H9 (cell line): ENCODE measurements around the gene RSPH3. TPM values are rescaled to one million over a fixed set of nuclear protein-coding genes. Genes with fewer than 3 reads are reported as not detected.

Source experiments
- DNase-seq: peaks from one replicate; pipeline ENCODE4 v3.0.0-alpha.2; 2017
- H2AFZ ChIP-seq: one replicate; pipeline ENCODE4 v1.6.1; 2013; ENCODE audit warnings: mild to moderate bottlenecking, low read length, control low read depth, moderate library complexity
- H2AK5ac ChIP-seq: 2 replicates; pipeline ENCODE4 v1.6.1; 2013; ENCODE audit warnings: low read length, control low read depth, mixed read lengths; ENCODE audit not compliant: insufficient read length
- H2BK120ac ChIP-seq: one replicate; pipeline ENCODE4 v1.6.1; 2013; ENCODE audit warnings: low read depth, mild to moderate bottlenecking, low read length, control low read depth, inconsistent platforms; ENCODE audit not compliant: poor library complexity, severe bottlenecking
- H2BK12ac ChIP-seq: 2 replicates; pipeline ENCODE4 v1.6.1; 2013; ENCODE audit warnings: low read length, control low read depth, mixed read lengths, low read depth; ENCODE audit not compliant: insufficient read length
- H2BK15ac ChIP-seq: 2 replicates; pipeline ENCODE4 v1.6.1; 2013; ENCODE audit warnings: low read depth, low read length, control low read depth
- H2BK20ac ChIP-seq: one replicate; pipeline ENCODE4 v1.6.1; 2013; ENCODE audit warnings: low read depth, mild to moderate bottlenecking, low read length, control low read depth, inconsistent platforms; ENCODE audit not compliant: poor library complexity, severe bottlenecking
- H2BK5ac ChIP-seq: 2 replicates; pipeline ENCODE4 v1.6.1; 2013; ENCODE audit warnings: low read length, control low read depth, mixed read lengths; ENCODE audit not compliant: insufficient read length
- H3K14ac ChIP-seq: 2 replicates; pipeline ENCODE4 v1.6.1; 2013; ENCODE audit warnings: low read length, control low read depth; ENCODE audit not compliant: insufficient read depth
- H3K18ac ChIP-seq: 2 replicates; pipeline ENCODE4 v1.6.1; 2013; ENCODE audit warnings: low read depth, mild to moderate bottlenecking, mixed read lengths, low read length, control low read depth; ENCODE audit not compliant: insufficient read length
- H3K23ac ChIP-seq: 2 replicates; pipeline ENCODE4 v1.6.1; 2013; ENCODE audit warnings: low read length, control low read depth, mixed read lengths, low read depth; ENCODE audit not compliant: insufficient read length
- H3K23me2 ChIP-seq: 2 replicates; pipeline ENCODE4 v1.6.1; 2013; ENCODE audit warnings: low read depth, mild to moderate bottlenecking, mixed read lengths, low read length, control low read depth; ENCODE audit not compliant: insufficient read length, poor library complexity, severe bottlenecking
- H3K27ac ChIP-seq: 2 replicates; pipeline ENCODE4 v1.5.1; 2013; ENCODE audit warnings: low read length, control low read depth, mixed read lengths, low read depth; ENCODE audit not compliant: insufficient read length
- H3K27me3 ChIP-seq: 2 replicates; pipeline ENCODE4 v1.6.1; 2013; ENCODE audit warnings: low read length, control low read depth, inconsistent platforms; ENCODE audit not compliant: insufficient read depth
- H3K4ac ChIP-seq: 2 replicates; pipeline ENCODE4 v1.6.1; 2013; ENCODE audit warnings: low read depth, mild to moderate bottlenecking, control low read depth, inconsistent platforms, low read length, moderate library complexity
- H3K4me1 ChIP-seq: 2 replicates; pipeline ENCODE4 v1.6.1; 2013; ENCODE audit warnings: low read length, control low read depth, inconsistent platforms; ENCODE audit not compliant: insufficient read depth
- H3K4me2 ChIP-seq: 2 replicates; pipeline ENCODE4 v1.6.1; 2013; ENCODE audit warnings: low read length, control low read depth, mixed read lengths; ENCODE audit not compliant: insufficient read length, insufficient read depth
- H3K56ac ChIP-seq: 2 replicates; pipeline ENCODE4 v1.6.1; 2013; ENCODE audit warnings: low read depth, mild to moderate bottlenecking, mixed read lengths, low read length, control low read depth; ENCODE audit not compliant: insufficient read length
- H3K79me1 ChIP-seq: 2 replicates; pipeline ENCODE4 v1.6.1; 2013; ENCODE audit warnings: low read depth, mild to moderate bottlenecking, moderate library complexity, low read length, control low read depth, inconsistent platforms; ENCODE audit not compliant: insufficient read depth, poor library complexity, severe bottlenecking
- H3K79me2 ChIP-seq: 2 replicates; pipeline ENCODE4 v1.6.1; 2013; ENCODE audit warnings: low read length, control low read depth, inconsistent platforms; ENCODE audit not compliant: insufficient read depth
- H3K9ac ChIP-seq: 2 replicates; pipeline ENCODE4 v1.6.1; 2013; ENCODE audit warnings: low read length, control low read depth, mixed read lengths; ENCODE audit not compliant: insufficient read length; ENCODE audit errors: extremely low read depth
- H3K9me3 ChIP-seq: one replicate; pipeline ENCODE4 v1.6.1; 2013; ENCODE audit warnings: low read depth, low read length, inconsistent platforms; ENCODE audit not compliant: control insufficient read depth
- H3T11ph ChIP-seq: one replicate; pipeline ENCODE4 v1.6.1; 2013; ENCODE audit warnings: mild to moderate bottlenecking, low read length, control low read depth, inconsistent platforms
- H4K20me1 ChIP-seq: one replicate; pipeline ENCODE4 v1.6.1; 2013; ENCODE audit not compliant: control insufficient read depth, insufficient read length, insufficient read depth
- H4K5ac ChIP-seq: 2 replicates; pipeline ENCODE4 v1.6.1; 2013; ENCODE audit warnings: low read depth, mild to moderate bottlenecking, mixed read lengths, low read length, control low read depth; ENCODE audit not compliant: insufficient read length
- H4K8ac ChIP-seq: replicated peaks from 2 replicates; pipeline ENCODE4 v1.6.1; 2013; ENCODE audit warnings: low read length, control low read depth, mixed read lengths, low read depth; ENCODE audit not compliant: insufficient read length
- H4K91ac ChIP-seq: 2 replicates; pipeline ENCODE4 v1.6.1; 2013; ENCODE audit warnings: low read depth, mild to moderate bottlenecking, moderate library complexity, mixed read lengths, low read length, control low read depth; ENCODE audit not compliant: insufficient read length
- H3K27ac Mint-ChIP-seq, 3 experiments: 2 replicates in 2 of 3; 3 replicates in 1 of 3; pipeline ENCODE4 v1.8.0; 2020 to 2021; ENCODE audit warnings: mixed read lengths in 3 of 3, mild to moderate bottlenecking in 1 of 3, moderate library complexity in 1 of 3
- H3K27me3 Mint-ChIP-seq: 2 replicates; pipeline ENCODE4 v1.8.0; 2021; ENCODE audit warnings: low read depth, mild to moderate bottlenecking, moderate library complexity, mixed read lengths
- H3K36me3 Mint-ChIP-seq, 3 experiments: 2 replicates in 2 of 3; 3 replicates in 1 of 3; pipeline ENCODE4 v1.8.0; 2020 to 2021; ENCODE audit warnings: low read depth in 3 of 3, mixed read lengths in 3 of 3; ENCODE audit not compliant: insufficient read depth in 1 of 3
- H3K4me1 Mint-ChIP-seq, 2 experiments: 2 replicates each; pipeline ENCODE4 v1.8.0; 2020; ENCODE audit warnings: mixed read lengths in 2 of 2
- H3K4me3 Mint-ChIP-seq, 2 experiments: 2 replicates in 1 of 2; 3 replicates in 1 of 2; pipeline ENCODE4 v1.8.0; 2020 to 2021; ENCODE audit warnings: mild to moderate bottlenecking in 2 of 2, mixed read lengths in 2 of 2, moderate library complexity in 1 of 2
- H3K9me3 Mint-ChIP-seq, 2 experiments: 2 replicates in 1 of 2; 3 replicates in 1 of 2; pipeline ENCODE4 v1.8.0; 2020; ENCODE audit warnings: mild to moderate bottlenecking in 2 of 2, mixed read lengths in 2 of 2, moderate library complexity in 1 of 2
- CTCF ChIP-seq: fragments of 200-600 bp; sonication (generic); conservative IDR thresholded peaks from 3 replicates; pipeline ENCODE4 v1.8.0; 2021; ENCODE audit warnings: antibody characterized with exemption, mild to moderate bottlenecking
- WGBS: extraction: QIAGEN DNeasy Blood & Tissue Kit; methylation state at CpG from one replicate; pipeline ENCODE4 v1.1.7; 2013; ENCODE audit warnings: missing lambda C conversion rate, low lambda C conversion rate, mixed read lengths; ENCODE audit not compliant: insufficient read length; ENCODE audit errors: extremely low coverage; 5-methylcytosine and 5-hydroxymethylcytosine counted together
- total RNA-seq: library from RNA; stranded (reverse); gene quantifications from 2 replicates; pipeline ENCODE4 v1.2.1, GENCODE V29; 2021

Gene RSPH3
- total RNA-seq, 1 experiment from 2014 or later: 2.2 TPM

GRCh38 chr6:158962371-158962770 is 37.6 kb downstream of the RSPH3 start:
- H3K23me2 ChIP-seq: no peaks in the 10 kb centered on the region
- no peak overlapping the region for H4K8ac ChIP-seq
- no peak overlapping the region for H3K18ac ChIP-seq
- no peaks in the 10 kb centered on the region for H3K4me1 ChIP-seq
- no peaks in the 10 kb centered on the region for H3K27me3 ChIP-seq
- H3K27ac ChIP-seq: no peak overlapping the region
- no peak overlapping the region for H2BK120ac ChIP-seq
- no peak overlapping the region for H3K4me2 ChIP-seq
- no peak overlapping the region for H2BK12ac ChIP-seq
- H3K9me3 Mint-ChIP-seq: peaks cover 3 to 9% of the 10 kb centered on the region in 2 experiments; a peak in 4 of 5 replicates
- no peak overlapping the region for H4K5ac ChIP-seq
- no peaks in the 10 kb centered on the region for H3K27me3 Mint-ChIP-seq
- H2BK15ac ChIP-seq: no peak overlapping the region
- H4K20me1 ChIP-seq: no peaks in the 10 kb centered on the region
- H3K4me3 Mint-ChIP-seq: no peak overlapping the region
- H3K9ac ChIP-seq: no peak overlapping the region
- H2BK20ac ChIP-seq: no peak overlapping the region
- peaks cover 0 to 9% (median 4%) of the 10 kb centered on the region in 3 experiments; a peak in 4 of 7 replicates for H3K36me3 Mint-ChIP-seq
- no peaks in the 10 kb centered on the region for H3K79me1 ChIP-seq
- no peak for TF ChIP-seq CTCF
- no peak overlapping the region for H3K27ac Mint-ChIP-seq
- no peak overlapping the region for H2AK5ac ChIP-seq
- DNase-seq: no peak
- no peak overlapping the region for H2AFZ ChIP-seq
- WGBS: no CpG with 5 or more reads among the region's 3 CpGs
- H3K4ac ChIP-seq: no peak overlapping the region
- no peak overlapping the region for H4K91ac ChIP-seq
- no peak overlapping the region for H3K56ac ChIP-seq
- H3T11ph ChIP-seq: no peak overlapping the region
- no peak overlapping the region for H3K23ac ChIP-seq
- no peak overlapping the region for H2BK5ac ChIP-seq
- peaks cover 2 to 5% of the 10 kb centered on the region in 2 experiments; a peak in 2 of 4 replicates for H3K4me1 Mint-ChIP-seq
- H3K79me2 ChIP-seq: no peaks in the 10 kb centered on the region
- H3K14ac ChIP-seq: no peak overlapping the region
- H3K9me3 ChIP-seq: no peaks in the 10 kb centered on the region
